PC-9 (cell line): ENCODE data around the gene NDE1. TPM values are rescaled to one million over a fixed set of nuclear protein-coding genes. Genes with fewer than 3 reads are reported as not detected.

ENCODE experiments used
- BruUV-seq: library from RNA; stranded (reverse); fragments of 400-500 nt; replicated peaks from 2 replicates; lab custom pipeline; 2021; lab: Mats Ljungman, UMichigan
- CTCF ChIA-PET: fragments of 300-600 bp; sonication (Branson Sonifier 250); formaldehyde crosslinking; loops from one replicate; lab custom pipeline; 2022; ENCODE audit warnings: antibody characterized with exemption; lab: Charles Lee
- POLR2A ChIA-PET: fragments of 300-600 bp; sonication (Branson Sonifier 250); formaldehyde crosslinking; loops from one replicate; lab custom pipeline; 2022; ENCODE audit warnings: antibody characterized with exemption; ENCODE audit not compliant: unreplicated experiment; lab: Charles Lee
- DNase-seq, 2 experiments: peaks; one replicate each; pipeline versions ENCODE4 v3.0.0 to v3.0.0-alpha.2; 2015 to 2022; ENCODE audit warnings: mixed read lengths in 1 of 2
- H2AFZ ChIP-seq: fragments of 200-600 bp; sonication (generic); 2 replicates; pipeline ENCODE4 v1.8.1; 2017; ENCODE audit warnings: antibody characterized with exemption
- H3F3A ChIP-seq: fragments of 200-600 bp; sonication (generic); 2 replicates; pipeline ENCODE4 v1.8.1; 2017; ENCODE audit warnings: antibody characterized with exemption, mild to moderate bottlenecking, low read depth; ENCODE audit not compliant: insufficient read depth
- H3K27ac ChIP-seq: fragments of 200-600 bp; sonication (generic); 2 replicates; pipeline ENCODE4 v1.6.1; 2016; ENCODE audit warnings: mixed run types
- H3K27me3 ChIP-seq: fragments of 200-600 bp; sonication (generic); 2 replicates; pipeline ENCODE4 v1.6.1; 2016; ENCODE audit warnings: low read depth, mixed run types; ENCODE audit not compliant: insufficient read depth
- H3K36me3 ChIP-seq: fragments of 200-600 bp; sonication (generic); 2 replicates; pipeline ENCODE4 v1.6.1; 2016; ENCODE audit warnings: low read depth, mixed run types
- H3K4me1 ChIP-seq: fragments of 200-600 bp; sonication (generic); replicated peaks from 2 replicates; pipeline ENCODE4 v1.6.1; 2016; ENCODE audit warnings: mixed run types; ENCODE audit not compliant: insufficient read depth
- H3K4me2 ChIP-seq: fragments of 200-600 bp; sonication (generic); 2 replicates; pipeline ENCODE4 v1.6.1; 2017; ENCODE audit warnings: mixed run types
- H3K4me3 ChIP-seq: fragments of 200-600 bp; sonication (generic); 2 replicates; pipeline ENCODE4 v1.6.1; 2016; ENCODE audit warnings: mixed run types
- H3K79me2 ChIP-seq: fragments of 200-600 bp; sonication (generic); 2 replicates; pipeline ENCODE4 v1.6.1; 2017; ENCODE audit warnings: low read depth, mixed run types
- H3K9me2 ChIP-seq: fragments of 200-600 bp; sonication (generic); 2 replicates; pipeline ENCODE4 v1.8.1; 2017; ENCODE audit warnings: mild to moderate bottlenecking; ENCODE audit not compliant: insufficient read depth
- H3K9me3 ChIP-seq: fragments of 200-600 bp; sonication (generic); 2 replicates; pipeline ENCODE4 v1.8.1; 2016; ENCODE audit warnings: low read depth; ENCODE audit not compliant: insufficient read depth
- H4K20me1 ChIP-seq: fragments of 200-600 bp; sonication (generic); 2 replicates; pipeline ENCODE4 v1.8.1; 2017; ENCODE audit not compliant: insufficient read depth
- CTCF ChIP-seq: fragments of 200-600 bp; sonication (generic); conservative IDR thresholded peaks from 2 replicates; pipeline ENCODE4 v1.6.1; 2017; ENCODE audit warnings: mixed run types, antibody characterized with exemption, mild to moderate bottlenecking, moderate library complexity
- EZH2 ChIP-seq: fragments of 200-600 bp; sonication (generic); IDR thresholded peaks from 2 replicates; pipeline ENCODE4 v1.8.0; 2017; ENCODE audit warnings: antibody characterized with exemption, low read depth
- intact Hi-C: fragments of 100-400 bp; cut with micrococcal nuclease; formaldehyde crosslinking; loops from one replicate; pipeline ENCODE4 v1.10.0; 2022; ENCODE audit not compliant: unreplicated experiment
- total RNA-seq: library from RNA; stranded (reverse); gene quantifications from 2 replicates; pipeline ENCODE4 v1.2.3, GENCODE V29; 2021

Gene NDE1
- total RNA-seq, 1 experiment from 2014 or later, result 119 TPM

GRCh38 chr16:15621889-15622288 lies 28.2 kb upstream of the NDE1 start:
- no peaks in the 10 kb centered on the region for H3K27me3 ChIP-seq
- H2AFZ ChIP-seq, result no peak overlapping the region
- H3K27ac ChIP-seq, result no peak overlapping the region
- no peak overlapping the region for H3K4me3 ChIP-seq
- ChIA-PET POLR2A (no interaction called here), CTCF (interaction anchor here (0.5 kb wide), 1 partner anchor 1087 kb away, joined by 4 read pairs; no protein-coding TSS in a partner anchor)
- H3K4me1 ChIP-seq, result no peaks in the 10 kb centered on the region
- intact Hi-C loops, result no loop called here
- no TSS peak for BruUV-seq
- TF ChIP-seq EZH2 (no peak), CTCF (no peak)
- H3K79me2 ChIP-seq, result no peaks in the 10 kb centered on the region
- peaks cover 31% of the 10 kb centered on the region for H3K36me3 ChIP-seq
- no peak overlapping the region for H3K4me2 ChIP-seq
- H3K9me2 ChIP-seq, result no peaks in the 10 kb centered on the region
- H4K20me1 ChIP-seq, result no peaks in the 10 kb centered on the region
- DNase-seq, result no peak
- no peaks in the 10 kb centered on the region for H3K9me3 ChIP-seq
- peaks cover 7% of the 10 kb centered on the region; the same call in 1 of the 2 replicates for H3F3A ChIP-seq

GRCh38 chr16:15631730-15632409 lies 18.2 kb upstream of the NDE1 start:
- ChIA-PET CTCF (no interaction called here), POLR2A (interaction anchor here (0.6 kb wide), 1 partner anchor 11 kb away, joined by 12 read pairs; the partner anchor contains the start of gene MARF1)
- no peaks in the 10 kb centered on the region for H3K9me3 ChIP-seq
- H3K27me3 ChIP-seq, result no peaks in the 10 kb centered on the region
- H3K27ac ChIP-seq, result no peak overlapping the region
- peaks cover 15% of the 10 kb centered on the region; the same call in 1 of the 2 replicates for H3F3A ChIP-seq
- no peak overlapping the region for H3K4me3 ChIP-seq
- H4K20me1 ChIP-seq, result no peaks in the 10 kb centered on the region
- H3K4me1 ChIP-seq, result peaks cover 18% of the 10 kb centered on the region
- H2AFZ ChIP-seq, result no peak overlapping the region
- no peak for DNase-seq
- no peaks in the 10 kb centered on the region for H3K9me2 ChIP-seq
- peaks cover 27% of the 10 kb centered on the region for H3K36me3 ChIP-seq
- intact Hi-C loops, result no loop called here
- BruUV-seq, result no TSS peak
- no peak overlapping the region for H3K4me2 ChIP-seq
- no peaks in the 10 kb centered on the region for H3K79me2 ChIP-seq
- TF ChIP-seq EZH2 (no peak), CTCF (no peak)

- intact Hi-C loops, result no loop called here
- no peak overlapping the region for H3K4me2 ChIP-seq
- H3K27me3 ChIP-seq, result no peaks in the 10 kb centered on the region
- H3K36me3 ChIP-seq, result peaks cover 27% of the 10 kb centered on the region
- no TSS peak for BruUV-seq
- H3K79me2 ChIP-seq, result peaks cover 19% of the 10 kb centered on the region
- TF ChIP-seq EZH2, result no peak
- TF ChIP-seq CTCF, result no peak
- DNase-seq, result no peak
- no peaks in the 10 kb centered on the region for H3K9me2 ChIP-seq
- ChIA-PET POLR2A (interaction anchor here (0.6 kb wide), 1 partner anchor 31 kb away, joined by 4 read pairs; no protein-coding TSS in a partner anchor), CTCF (no interaction called here)
- peaks cover 5% of the 10 kb centered on the region for H3K4me1 ChIP-seq
- no peaks in the 10 kb centered on the region for H3F3A ChIP-seq
- H2AFZ ChIP-seq, result no peak overlapping the region
- no peak overlapping the region for H3K27ac ChIP-seq
- H3K9me3 ChIP-seq, result no peaks in the 10 kb centered on the region
- H3K4me3 ChIP-seq, result no peak overlapping the region
- H4K20me1 ChIP-seq, result no peaks in the 10 kb centered on the region
Measured at GRCh38 chr16:15635926-15636325, 14.1 kb upstream of the NDE1 start.
